Activated CD4-positive, CD25-positive, alpha-beta regulatory T cell treated with anti-CD3 and anti-CD28 coated beads, Interleukin-2, amount 50 U/mL, for 16 hours (primary cell): ENCODE data around the gene MAPT.

Experiments used
- DNase-seq: peaks from one replicate; pipeline ENCODE4 v3.0.0-alpha.2; 2020; ENCODE audit warnings: low read depth, low spot score

MAPT gene

GRCh38 chr17:46049656-46050055 is 155.3 kb downstream of the MAPT start:
- DNase-seq, result no peak

GRCh38 chr17:46053911-46054534 is 159.7 kb downstream of the MAPT start:
- no peak for DNase-seq

GRCh38 chr17:46056800-46057304 is 162.5 kb downstream of the MAPT start:
- no peak for DNase-seq

- no peak for DNase-seq
These were observed 163.0 kb downstream of the MAPT start for GRCh38 chr17:46057366-46057765.

- no peak for DNase-seq
These were observed 165.1 kb downstream of the MAPT start for GRCh38 chr17:46059486-46059885.

GRCh38 chr17:46060461-46060860 is 166.1 kb downstream of the MAPT start:
- DNase-seq, result no peak

- no peak for DNase-seq
These were observed 167.1 kb downstream of the MAPT start for GRCh38 chr17:46061435-46061834.

GRCh38 chr17:46063241-46063640 is 168.9 kb downstream of the MAPT start:
- DNase-seq, result no peak

- DNase-seq, result no peak
These were observed 170.1 kb downstream of the MAPT start for GRCh38 chr17:46064460-46064859.

- no peak for DNase-seq
These were observed 177.4 kb downstream of the MAPT start for GRCh38 chr17:46071796-46072195.

GRCh38 chr17:46072998-46073397 is 178.6 kb downstream of the MAPT start:
- DNase-seq, result no peak

- no peak for DNase-seq
These were observed 180.2 kb downstream of the MAPT start for GRCh38 chr17:46074540-46074939.
